GM10266 (cell line): ENCODE data around the gene ELF2.
"Not testable (repeated sequence)": the region's sequence is repeated elsewhere in the genome, so short reads cannot be mapped to it uniquely, and the experiment has no call there.

Source experiments
- DNase-seq: peaks from one replicate; pipeline ENCODE4 v3.0.0; 2012; ENCODE audit errors: extremely low spot score
- TF ChIP-seq, protein P1 (sequence below): IDR thresholded peaks from 2 replicates; pipeline ENCODE4 v1.5.1; 2012; ENCODE audit warnings: mild to moderate bottlenecking, low read depth; ENCODE audit not compliant: control insufficient read depth, insufficient read depth; ENCODE audit errors: missing control alignments

ELF2 gene

DNA sequence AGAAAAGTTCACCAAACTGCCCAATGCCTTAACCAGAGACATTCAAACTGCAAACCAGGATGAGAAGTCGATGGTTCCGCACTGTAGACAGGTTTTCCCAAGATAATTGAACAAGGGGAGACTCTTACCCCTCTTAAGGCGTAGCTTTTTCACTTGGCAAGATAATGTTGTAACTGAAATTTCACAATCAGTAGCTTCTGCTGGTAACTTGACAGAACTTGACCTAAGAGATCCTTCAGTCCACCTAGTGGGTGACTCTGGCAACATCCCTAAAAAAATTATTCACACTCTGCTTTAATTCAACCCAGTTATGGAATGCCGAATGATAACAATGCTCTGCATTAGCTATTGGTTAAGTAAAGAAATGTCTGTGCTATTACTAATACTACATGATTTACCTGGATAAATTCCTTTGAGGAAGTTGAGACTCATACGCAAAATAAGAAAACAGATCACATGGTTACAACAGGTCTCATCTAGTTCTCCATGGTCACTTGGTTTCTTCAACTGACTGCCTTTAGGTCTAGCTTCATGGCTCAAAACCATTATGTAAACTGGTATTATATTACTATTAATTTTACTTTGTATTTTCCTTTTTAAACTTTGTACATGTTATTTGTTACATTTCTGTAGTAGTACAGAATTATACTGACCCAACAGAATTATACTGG, 9.1 kb downstream of the ELF2 start:
- TF ChIP-seq, protein P1, sequence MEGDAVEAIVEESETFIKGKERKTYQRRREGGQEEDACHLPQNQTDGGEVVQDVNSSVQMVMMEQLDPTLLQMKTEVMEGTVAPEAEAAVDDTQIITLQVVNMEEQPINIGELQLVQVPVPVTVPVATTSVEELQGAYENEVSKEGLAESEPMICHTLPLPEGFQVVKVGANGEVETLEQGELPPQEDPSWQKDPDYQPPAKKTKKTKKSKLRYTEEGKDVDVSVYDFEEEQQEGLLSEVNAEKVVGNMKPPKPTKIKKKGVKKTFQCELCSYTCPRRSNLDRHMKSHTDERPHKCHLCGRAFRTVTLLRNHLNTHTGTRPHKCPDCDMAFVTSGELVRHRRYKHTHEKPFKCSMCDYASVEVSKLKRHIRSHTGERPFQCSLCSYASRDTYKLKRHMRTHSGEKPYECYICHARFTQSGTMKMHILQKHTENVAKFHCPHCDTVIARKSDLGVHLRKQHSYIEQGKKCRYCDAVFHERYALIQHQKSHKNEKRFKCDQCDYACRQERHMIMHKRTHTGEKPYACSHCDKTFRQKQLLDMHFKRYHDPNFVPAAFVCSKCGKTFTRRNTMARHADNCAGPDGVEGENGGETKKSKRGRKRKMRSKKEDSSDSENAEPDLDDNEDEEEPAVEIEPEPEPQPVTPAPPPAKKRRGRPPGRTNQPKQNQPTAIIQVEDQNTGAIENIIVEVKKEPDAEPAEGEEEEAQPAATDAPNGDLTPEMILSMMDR = peak; percentile 32
- DNase-seq = peak; percentile 20

GRCh38 chr4:139164731-139165130, 12.3 kb downstream of the ELF2 start:
- TF ChIP-seq, protein P1 = no peak
- DNase-seq = no peak

DNA sequence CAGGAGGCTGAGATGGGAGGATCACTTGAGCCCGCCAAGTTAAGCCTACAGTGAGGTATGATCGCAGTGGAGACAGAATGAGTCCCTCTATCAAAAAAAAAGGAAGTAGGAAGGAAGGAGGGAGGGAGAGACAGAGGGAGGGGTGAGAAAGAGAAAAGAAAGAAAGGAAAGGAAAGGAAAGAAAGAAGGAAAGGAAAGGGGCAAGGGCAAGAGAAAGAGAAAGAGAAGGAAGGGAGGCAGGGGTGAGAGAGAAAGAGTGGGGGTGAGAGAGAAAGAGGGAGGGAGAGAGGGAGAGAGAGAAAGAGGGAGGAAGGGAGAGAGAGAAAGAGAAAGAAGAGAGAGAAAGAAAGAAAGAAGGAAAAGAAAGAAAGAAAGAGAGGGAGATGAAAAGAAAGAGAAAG, 13.2 kb downstream of the ELF2 start:
- TF ChIP-seq, protein P1 = no peak
- no peak for DNase-seq

DNA sequence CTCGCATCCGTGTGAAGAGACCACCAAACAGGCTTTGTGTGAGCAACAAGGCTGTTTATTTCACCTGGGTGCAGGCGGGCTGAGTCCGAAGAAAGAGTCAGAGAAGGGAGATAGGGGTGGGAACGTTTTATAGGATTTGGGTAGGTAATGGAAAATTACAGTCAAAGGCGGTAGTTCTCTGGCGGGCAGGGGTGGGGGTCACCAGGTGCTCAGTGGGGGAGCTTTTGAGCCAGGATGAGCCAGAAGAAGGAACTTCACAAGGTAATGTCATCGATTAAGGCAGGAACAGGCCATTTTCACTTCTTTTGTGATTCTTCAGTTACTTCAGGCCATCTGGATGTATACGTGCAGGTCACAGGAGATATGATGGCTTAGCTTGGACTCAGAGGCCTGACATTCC, 19.0 kb downstream of the ELF2 start:
- DNase-seq = not testable (repeated sequence)

DNA sequence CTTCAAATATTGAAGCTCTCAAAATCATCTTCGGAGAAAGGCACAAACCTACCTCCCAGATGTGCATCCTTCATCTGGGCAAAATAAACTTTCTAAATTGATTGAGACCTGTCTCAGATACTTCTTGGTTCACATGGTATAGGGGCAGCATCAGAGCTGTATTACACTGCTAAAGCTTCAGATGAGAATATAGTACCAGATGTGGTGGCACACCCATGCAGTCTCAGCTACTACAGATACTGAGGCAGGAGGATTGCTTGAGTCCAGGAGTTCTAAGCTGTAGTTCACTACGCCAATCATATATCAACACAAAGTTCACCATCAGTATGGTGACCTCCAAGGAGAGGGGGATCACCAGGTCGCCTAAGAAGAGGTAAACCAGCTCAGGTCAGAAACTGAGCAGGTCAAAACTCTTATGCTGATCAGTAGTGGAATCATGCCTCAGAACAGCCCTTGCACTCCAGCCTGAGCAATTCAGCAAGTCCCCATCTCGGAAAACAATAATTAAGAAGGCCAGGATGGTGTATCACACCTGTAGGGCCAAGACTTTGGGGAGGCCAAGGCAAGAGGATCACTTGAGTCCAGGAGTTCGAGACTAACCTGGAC, 22.0 kb downstream of the ELF2 start:
- TF ChIP-seq, protein P1 = no peak
- no peak for DNase-seq

GRCh38 chr4:139154538-139154937, 22.5 kb downstream of the ELF2 start:
- TF ChIP-seq, protein P1 = no peak
- no peak for DNase-seq

GRCh38 chr4:139154134-139154421, 22.9 kb downstream of the ELF2 start:
- TF ChIP-seq, protein P1 = no peak
- DNase-seq = no peak
